PC-9 (cell line): ENCODE data around the gene LRRC4C. TPM values are rescaled to one million over a fixed set of nuclear protein-coding genes. Genes with fewer than 3 reads are reported as not detected.

Experiments
- BruUV-seq: library from RNA; stranded (reverse); fragments of 400-500 nt; replicated peaks from 2 replicates; lab custom pipeline; 2021; lab: Mats Ljungman, UMichigan
- CTCF ChIA-PET: fragments of 300-600 bp; sonication (Branson Sonifier 250); formaldehyde crosslinking; loops from one replicate; lab custom pipeline; 2022; ENCODE audit warnings: antibody characterized with exemption; lab: Charles Lee
- POLR2A ChIA-PET: fragments of 300-600 bp; sonication (Branson Sonifier 250); formaldehyde crosslinking; loops from one replicate; lab custom pipeline; 2022; ENCODE audit warnings: antibody characterized with exemption; ENCODE audit not compliant: unreplicated experiment; lab: Charles Lee
- DNase-seq, 2 experiments: peaks; one replicate each; pipeline versions ENCODE4 v3.0.0 to v3.0.0-alpha.2; 2015 to 2022; ENCODE audit warnings: mixed read lengths in 1 of 2
- H2AFZ ChIP-seq: fragments of 200-600 bp; sonication (generic); 2 replicates; pipeline ENCODE4 v1.8.1; 2017; ENCODE audit warnings: antibody characterized with exemption
- H3F3A ChIP-seq: fragments of 200-600 bp; sonication (generic); 2 replicates; pipeline ENCODE4 v1.8.1; 2017; ENCODE audit warnings: antibody characterized with exemption, mild to moderate bottlenecking, low read depth; ENCODE audit not compliant: insufficient read depth
- H3K27ac ChIP-seq: fragments of 200-600 bp; sonication (generic); 2 replicates; pipeline ENCODE4 v1.6.1; 2016; ENCODE audit warnings: mixed run types
- H3K27me3 ChIP-seq: fragments of 200-600 bp; sonication (generic); 2 replicates; pipeline ENCODE4 v1.6.1; 2016; ENCODE audit warnings: low read depth, mixed run types; ENCODE audit not compliant: insufficient read depth
- H3K36me3 ChIP-seq: fragments of 200-600 bp; sonication (generic); 2 replicates; pipeline ENCODE4 v1.6.1; 2016; ENCODE audit warnings: low read depth, mixed run types
- H3K4me1 ChIP-seq: fragments of 200-600 bp; sonication (generic); replicated peaks from 2 replicates; pipeline ENCODE4 v1.6.1; 2016; ENCODE audit warnings: mixed run types; ENCODE audit not compliant: insufficient read depth
- H3K4me2 ChIP-seq: fragments of 200-600 bp; sonication (generic); 2 replicates; pipeline ENCODE4 v1.6.1; 2017; ENCODE audit warnings: mixed run types
- H3K4me3 ChIP-seq: fragments of 200-600 bp; sonication (generic); 2 replicates; pipeline ENCODE4 v1.6.1; 2016; ENCODE audit warnings: mixed run types
- H3K79me2 ChIP-seq: fragments of 200-600 bp; sonication (generic); 2 replicates; pipeline ENCODE4 v1.6.1; 2017; ENCODE audit warnings: low read depth, mixed run types
- H3K9me2 ChIP-seq: fragments of 200-600 bp; sonication (generic); 2 replicates; pipeline ENCODE4 v1.8.1; 2017; ENCODE audit warnings: mild to moderate bottlenecking; ENCODE audit not compliant: insufficient read depth
- H3K9me3 ChIP-seq: fragments of 200-600 bp; sonication (generic); 2 replicates; pipeline ENCODE4 v1.8.1; 2016; ENCODE audit warnings: low read depth; ENCODE audit not compliant: insufficient read depth
- H4K20me1 ChIP-seq: fragments of 200-600 bp; sonication (generic); 2 replicates; pipeline ENCODE4 v1.8.1; 2017; ENCODE audit not compliant: insufficient read depth
- CTCF ChIP-seq: fragments of 200-600 bp; sonication (generic); conservative IDR thresholded peaks from 2 replicates; pipeline ENCODE4 v1.6.1; 2017; ENCODE audit warnings: mixed run types, antibody characterized with exemption, mild to moderate bottlenecking, moderate library complexity
- EZH2 ChIP-seq: fragments of 200-600 bp; sonication (generic); IDR thresholded peaks from 2 replicates; pipeline ENCODE4 v1.8.0; 2017; ENCODE audit warnings: antibody characterized with exemption, low read depth
- intact Hi-C: fragments of 100-400 bp; cut with micrococcal nuclease; formaldehyde crosslinking; loops from one replicate; pipeline ENCODE4 v1.10.0; 2022; ENCODE audit not compliant: unreplicated experiment
- total RNA-seq: library from RNA; stranded (reverse); gene quantifications from 2 replicates; pipeline ENCODE4 v1.2.3, GENCODE V29; 2021

The LRRC4C gene
- total RNA-seq, 1 experiment from 2014 or later = not detected

DNA sequence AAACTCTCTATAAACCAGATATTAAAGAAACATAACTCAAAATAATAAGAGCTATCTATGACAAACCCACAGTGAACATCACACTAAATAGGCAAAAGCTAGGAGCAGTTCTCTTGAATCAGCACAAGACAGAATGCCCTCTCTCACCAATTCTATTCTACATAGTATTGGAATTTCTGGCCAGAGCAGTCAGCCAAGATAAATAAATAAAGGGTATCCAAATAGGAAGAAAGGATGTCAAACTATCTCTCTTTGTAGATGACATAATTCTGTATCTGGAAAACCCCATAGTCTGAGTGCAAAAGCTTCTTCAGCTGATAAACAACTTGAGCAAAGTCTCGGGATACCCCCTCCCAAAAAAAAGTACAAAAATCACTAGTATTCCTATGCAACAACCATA is 359.8 kb downstream of the LRRC4C start:
- no peaks in the 10 kb centered on the region for H3F3A ChIP-seq
- no peak for TF ChIP-seq EZH2
- TF ChIP-seq CTCF = no peak
- DNase-seq = no peak
- POLR2A ChIA-PET = no interaction called here
- H3K9me2 ChIP-seq = no peaks in the 10 kb centered on the region
- no peak overlapping the region for H3K4me2 ChIP-seq
- H2AFZ ChIP-seq = no peak overlapping the region
- no peak overlapping the region for H3K27ac ChIP-seq
- CTCF ChIA-PET = interaction anchor here (0.6 kb wide), 1 partner anchor 282 kb away, joined by 4 read pairs; no protein-coding TSS in a partner anchor
- H3K4me1 ChIP-seq = no peaks in the 10 kb centered on the region
- H3K9me3 ChIP-seq = no peaks in the 10 kb centered on the region
- BruUV-seq = no TSS peak
- H3K27me3 ChIP-seq = no peaks in the 10 kb centered on the region
- no peak overlapping the region for H3K4me3 ChIP-seq
- H3K79me2 ChIP-seq = no peaks in the 10 kb centered on the region
- intact Hi-C loops = no loop called here
- H3K36me3 ChIP-seq = no peaks in the 10 kb centered on the region
- H4K20me1 ChIP-seq = no peaks in the 10 kb centered on the region

GRCh38 chr11:41085123-41085522 is 374.3 kb downstream of the LRRC4C start:
- ChIA-PET CTCF (no interaction called here), POLR2A (no interaction called here)
- no peaks in the 10 kb centered on the region for H3F3A ChIP-seq
- H3K27me3 ChIP-seq = 0 out of 2 replicates have a peak, but pooled peaks cover 5% of the 10 kb centered on the region
- H3K9me3 ChIP-seq = no peaks in the 10 kb centered on the region
- H3K4me2 ChIP-seq = no peak overlapping the region
- H3K27ac ChIP-seq = no peak overlapping the region
- H3K9me2 ChIP-seq = no peaks in the 10 kb centered on the region
- DNase-seq = no peak
- no peaks in the 10 kb centered on the region for H3K79me2 ChIP-seq
- H3K36me3 ChIP-seq = no peaks in the 10 kb centered on the region
- BruUV-seq = no TSS peak
- intact Hi-C loops = no loop called here
- no peaks in the 10 kb centered on the region for H3K4me1 ChIP-seq
- no peaks in the 10 kb centered on the region for H4K20me1 ChIP-seq
- TF ChIP-seq EZH2 (no peak), CTCF (no peak)
- no peak overlapping the region for H2AFZ ChIP-seq
- no peak overlapping the region for H3K4me3 ChIP-seq

GRCh38 chr11:41081756-41082285 is 377.6 kb downstream of the LRRC4C start:
- TF ChIP-seq EZH2 (no peak), CTCF (no peak)
- Histone ChIP-seq H4K20me1 (no peaks in the 10 kb centered on the region), H3K27ac (no peak overlapping the region), H3K27me3 (0 out of 2 replicates have a peak, but pooled peaks cover 5% of the 10 kb centered on the region), H3F3A (no peaks in the 10 kb centered on the region), H3K4me1 (no peaks in the 10 kb centered on the region), H3K4me2 (no peak overlapping the region), H3K9me2 (no peaks in the 10 kb centered on the region), H2AFZ (no peak overlapping the region), H3K36me3 (no peaks in the 10 kb centered on the region), H3K4me3 (no peak overlapping the region), H3K79me2 (no peaks in the 10 kb centered on the region), H3K9me3 (no peaks in the 10 kb centered on the region)
- ChIA-PET POLR2A (no interaction called here), CTCF (no interaction called here)
- intact Hi-C loops = no loop called here
- no peak for DNase-seq
- no TSS peak for BruUV-seq
